Measurements from ENCODE around the gene LMBR1.

LMBR1 gene

DNA sequence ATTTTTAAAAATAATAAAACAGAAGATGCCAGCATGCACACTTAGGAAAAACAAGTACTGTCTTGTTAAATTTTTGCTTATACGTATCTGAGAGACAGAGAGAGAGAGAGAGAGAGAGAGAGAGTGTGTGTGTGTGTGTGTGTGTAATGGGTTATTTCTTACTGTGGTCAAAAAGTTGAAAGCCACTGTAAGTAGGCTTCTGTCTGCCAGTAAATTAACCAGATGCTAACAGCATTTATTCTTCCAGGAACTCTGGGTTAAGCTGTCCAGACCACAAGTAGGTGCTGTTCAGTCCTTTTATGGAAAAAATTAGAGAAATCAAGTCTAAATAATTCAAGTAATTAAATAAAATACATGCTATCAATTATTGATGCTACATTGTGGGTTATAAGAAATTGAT lies 212.7 kb downstream of the LMBR1 start:
- no peak for DNase-seq

DNA sequence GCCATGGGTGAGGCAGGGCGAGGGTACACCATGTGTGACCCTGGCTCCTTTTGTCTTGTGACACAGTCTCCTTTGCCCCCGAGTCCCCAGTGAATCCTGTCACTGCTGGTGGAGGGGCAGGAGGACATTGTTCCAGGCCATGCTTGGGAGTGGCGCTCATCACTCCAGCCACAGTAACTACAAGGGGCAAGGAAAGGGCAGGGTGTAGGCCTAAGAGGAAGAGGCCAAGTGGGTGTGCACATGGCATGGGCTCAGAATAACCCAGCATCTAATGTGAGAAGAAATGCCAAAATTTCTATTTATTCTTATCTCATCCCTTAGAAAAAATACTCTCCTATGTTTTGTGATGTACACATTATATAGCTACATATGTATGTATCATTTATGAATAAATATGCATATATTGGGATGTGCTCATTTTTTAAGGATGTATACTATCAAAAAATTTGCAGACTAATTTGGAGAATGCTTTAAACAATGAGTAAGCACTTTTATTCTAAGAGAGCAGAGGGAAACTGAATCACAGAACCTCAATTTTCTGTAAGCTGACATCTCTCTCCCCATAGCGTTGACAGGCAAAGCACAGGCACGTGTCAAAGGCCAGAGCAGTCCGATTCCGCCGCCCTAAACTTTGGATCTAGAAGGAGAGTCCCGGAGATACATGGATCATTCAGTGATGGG lies 215.5 kb downstream of the LMBR1 start:
- no peak for DNase-seq

DNA sequence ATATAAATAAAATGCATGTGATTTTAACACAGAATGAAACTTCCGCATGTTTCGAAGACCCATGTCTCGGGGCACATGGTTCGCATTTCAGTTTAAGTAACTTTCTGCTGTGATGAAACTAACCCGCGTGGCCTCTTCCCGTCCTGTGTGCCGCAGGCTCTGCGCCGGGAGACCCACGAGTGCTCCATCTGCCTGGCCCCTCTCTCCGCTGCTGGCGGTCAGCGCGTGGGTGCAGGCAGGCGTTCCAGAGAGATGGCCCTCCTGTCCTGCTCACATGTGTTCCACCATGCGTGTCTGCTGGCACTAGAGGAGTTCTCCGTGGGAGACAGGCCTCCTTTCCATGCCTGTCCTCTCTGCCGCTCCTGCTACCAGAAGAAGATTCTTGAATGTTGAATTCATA lies 216.7 kb downstream of the LMBR1 start:
- no peak for DNase-seq

DNA sequence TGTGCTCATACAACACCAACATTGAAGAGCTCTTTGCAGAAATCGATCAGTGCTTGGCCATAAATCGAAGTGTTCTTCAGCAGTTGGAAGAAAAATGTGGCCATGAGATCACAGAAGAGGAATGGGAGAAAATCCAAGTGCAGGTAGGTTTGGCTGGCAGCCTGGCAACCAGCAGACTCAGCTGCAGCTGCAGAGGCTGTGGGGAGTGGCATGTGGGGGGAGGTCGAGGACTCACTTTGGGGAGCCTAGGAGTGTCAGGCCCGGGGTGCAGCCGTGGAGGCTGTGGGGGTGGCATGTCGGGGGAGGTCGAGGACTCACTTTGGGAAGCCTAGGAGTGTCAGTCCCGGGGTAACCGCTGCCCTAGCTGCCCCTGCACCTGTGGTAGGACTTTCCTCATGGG lies 217.3 kb downstream of the LMBR1 start:
- DNase-seq: no peak

DNA sequence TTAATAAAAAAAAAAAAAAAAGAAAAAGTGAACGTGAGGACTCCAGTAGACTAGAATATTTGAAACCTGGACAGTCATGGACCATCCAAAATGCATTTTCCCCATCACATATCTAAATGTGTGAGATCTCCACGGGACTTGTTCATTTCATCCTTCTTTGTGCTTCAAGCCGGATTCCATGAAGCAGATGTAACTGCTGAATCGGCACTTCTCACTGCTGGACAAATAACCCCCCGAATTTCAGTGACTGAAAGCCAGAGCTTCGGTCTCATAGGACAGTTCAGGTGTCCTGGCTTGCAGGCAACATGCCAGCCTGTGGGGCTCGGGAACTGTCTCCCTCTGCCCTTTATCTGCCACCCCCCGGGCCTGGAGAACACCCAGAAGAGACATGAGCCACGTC lies 219.1 kb downstream of the LMBR1 start:
- DNase-seq: no peak

DNA sequence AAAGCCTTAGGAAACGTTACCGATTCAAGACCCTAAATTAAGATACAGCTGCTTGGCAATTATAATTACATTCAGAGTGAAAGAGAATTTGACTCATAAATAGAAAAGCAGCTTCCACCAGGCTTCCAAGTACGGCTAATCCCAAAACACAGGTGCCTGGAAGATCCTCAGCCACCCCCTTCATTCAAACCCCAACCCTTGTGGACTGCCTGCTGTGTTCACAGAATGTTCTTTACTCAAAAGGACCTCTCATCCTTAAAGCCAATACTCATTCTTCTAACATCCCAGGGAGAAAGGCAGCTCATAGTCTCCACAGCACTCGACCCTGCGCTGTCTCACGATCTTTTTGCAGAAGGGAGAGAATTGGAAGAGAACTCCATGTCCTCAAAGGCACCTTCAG lies 219.5 kb downstream of the LMBR1 start:
- no peak for DNase-seq

DNA sequence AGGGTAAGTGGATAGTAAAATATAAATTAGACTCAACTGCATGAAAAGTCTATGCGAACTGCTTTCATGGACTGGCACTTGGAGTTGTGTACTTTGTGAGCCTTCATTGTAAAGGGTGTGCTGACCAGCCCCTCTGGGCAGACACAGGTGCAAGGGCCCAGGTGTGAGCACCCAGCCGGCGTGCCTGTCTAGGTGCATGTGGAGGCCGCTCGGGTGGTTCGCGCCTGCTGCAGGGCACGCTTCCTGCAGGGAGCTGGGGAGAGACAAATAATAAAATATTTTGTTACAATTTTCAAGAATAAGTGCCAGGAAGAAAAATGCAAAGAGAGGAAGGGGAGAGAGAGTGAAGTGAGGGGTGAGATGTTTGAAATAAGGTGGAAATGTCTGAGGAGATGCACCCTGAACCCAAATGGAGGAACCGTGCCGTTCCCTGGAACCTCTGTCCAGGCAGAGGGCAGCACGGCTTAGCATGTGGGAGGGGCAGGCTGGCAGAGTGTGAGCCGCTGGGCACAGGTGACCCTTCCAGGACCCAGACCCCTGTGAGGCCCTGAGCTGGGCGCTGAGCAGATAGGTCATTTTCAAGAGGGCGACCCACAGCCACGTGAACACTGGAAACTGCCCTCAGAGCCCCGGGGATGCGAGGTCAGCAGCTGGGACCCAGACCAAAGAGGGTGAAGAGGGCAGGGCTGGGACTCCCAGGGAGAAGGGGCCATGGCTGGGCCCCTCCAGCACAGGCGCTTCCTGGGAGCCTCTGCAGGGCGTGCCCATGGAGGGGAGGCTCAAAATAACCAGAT lies 223.8 kb downstream of the LMBR1 start:
- DNase-seq: no peak

DNA sequence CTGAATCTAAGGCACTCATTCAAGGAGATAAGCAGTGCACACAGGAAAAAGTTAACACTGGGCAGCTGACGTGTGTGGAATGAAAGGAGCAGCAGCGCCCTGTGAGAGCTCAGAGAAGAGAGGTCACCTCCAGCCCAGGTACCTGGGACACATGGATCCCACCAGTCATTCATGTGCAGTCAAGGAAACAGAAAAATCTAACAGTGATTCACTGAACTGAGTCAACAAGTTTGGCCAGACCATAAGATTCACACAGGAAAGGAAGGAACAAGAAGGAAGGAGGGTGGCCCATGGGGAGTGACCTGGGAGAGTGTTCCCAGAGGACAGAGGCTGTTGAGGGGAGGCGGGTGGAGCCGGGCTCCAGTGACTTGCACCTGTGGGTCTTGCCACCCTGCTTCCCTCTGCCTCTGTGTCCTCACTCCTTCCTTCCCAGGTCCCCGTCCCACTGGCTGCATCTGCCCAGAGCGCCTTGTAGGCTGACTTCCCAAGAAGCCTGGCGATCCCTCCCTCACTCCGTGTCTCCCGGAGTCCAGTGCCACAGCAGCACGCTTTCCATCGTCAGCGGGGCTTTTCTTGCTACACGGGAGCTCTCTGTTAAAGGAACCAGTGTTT lies 224.7 kb downstream of the LMBR1 start:
- DNase-seq: no peak

DNA sequence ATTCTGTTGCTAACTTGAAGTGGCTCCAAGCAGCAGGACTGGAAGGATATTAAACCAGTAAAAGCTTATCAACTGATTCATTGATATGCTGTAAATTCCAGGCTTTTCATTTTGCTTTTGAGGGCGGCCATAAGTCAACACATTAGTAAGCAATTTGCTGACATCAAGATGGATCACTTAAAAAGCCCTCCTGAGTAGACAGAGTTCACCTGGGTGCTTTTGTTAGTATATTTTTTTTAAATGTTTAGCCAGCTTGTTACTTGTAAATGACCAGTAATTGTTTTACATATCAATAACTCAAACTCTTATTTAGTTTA lies 225.9 kb downstream of the LMBR1 start:
- no peak for DNase-seq

DNA sequence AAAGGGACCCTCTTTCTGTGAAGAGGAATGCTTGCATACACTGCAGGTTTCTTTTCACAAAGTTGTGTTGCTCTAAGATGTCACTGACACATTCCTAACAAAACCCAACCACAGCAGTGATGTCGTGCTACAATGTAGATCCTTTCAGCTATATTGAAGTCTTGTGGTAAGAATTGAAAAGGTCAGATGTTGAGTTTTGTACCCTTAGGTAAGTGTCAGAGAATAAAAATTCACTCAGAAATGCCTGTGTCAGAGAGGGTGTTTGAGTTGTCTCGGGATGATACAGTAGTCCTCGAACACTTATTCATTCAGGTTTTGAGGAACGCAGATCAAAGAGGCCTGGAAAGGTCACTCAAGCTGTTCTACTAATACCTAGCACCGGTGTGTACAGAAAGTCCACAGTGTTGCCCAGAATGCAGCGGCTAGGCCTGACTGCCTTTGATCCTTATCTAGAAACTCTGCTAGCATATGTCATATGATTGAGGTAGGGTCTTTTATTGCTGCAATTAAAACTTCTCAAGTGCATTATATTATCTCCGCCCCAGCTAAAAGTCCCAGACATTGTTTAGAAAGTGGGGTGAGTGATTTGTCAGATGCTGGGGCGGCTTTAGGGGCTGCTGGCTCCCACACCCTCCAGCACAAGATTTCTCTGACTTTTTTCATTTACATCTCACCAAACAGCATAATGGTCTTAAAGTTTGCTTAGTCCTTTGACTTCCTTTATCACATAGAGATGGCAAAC lies 226.4 kb downstream of the LMBR1 start:
- DNase-seq: no peak

DNA sequence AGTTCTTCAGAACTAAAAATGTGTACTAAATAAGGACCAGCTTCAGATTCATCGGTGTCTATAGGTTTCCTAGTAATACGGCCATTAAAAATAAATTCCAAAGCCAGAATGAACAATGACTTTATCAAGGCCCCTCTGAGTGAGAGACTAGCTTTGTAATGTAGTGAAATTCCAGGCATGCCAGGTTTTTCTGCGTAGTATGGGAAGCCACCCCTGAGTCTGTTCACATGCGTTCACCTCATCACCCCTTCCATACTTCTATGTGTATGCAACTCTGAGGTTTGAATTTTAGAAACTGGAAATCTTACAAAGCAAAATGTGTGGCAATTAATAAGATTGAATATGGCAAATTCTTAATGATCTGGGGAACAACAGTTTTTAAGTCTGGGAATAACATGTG lies 227.9 kb downstream of the LMBR1 start:
- no peak for DNase-seq

DNA sequence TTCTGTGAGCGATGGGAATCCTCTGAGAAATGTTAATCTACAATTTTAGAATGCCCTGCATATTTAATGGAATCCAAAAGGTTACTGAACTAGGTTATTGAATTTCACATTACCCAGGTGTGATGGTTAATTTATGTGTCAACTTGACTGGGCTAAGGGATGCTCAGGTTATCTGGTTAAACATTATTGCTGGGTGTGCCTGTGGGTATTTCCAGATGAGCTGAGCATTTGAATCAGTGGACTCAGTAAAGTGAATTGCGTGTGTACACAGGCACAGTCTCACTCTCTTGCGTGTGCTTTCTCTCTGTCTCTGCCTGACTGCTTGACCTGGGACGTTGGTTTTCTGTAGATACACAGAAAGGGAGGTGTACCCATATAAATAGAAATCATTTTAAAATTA lies 230.7 kb downstream of the LMBR1 start:
- no peak for DNase-seq

DNA sequence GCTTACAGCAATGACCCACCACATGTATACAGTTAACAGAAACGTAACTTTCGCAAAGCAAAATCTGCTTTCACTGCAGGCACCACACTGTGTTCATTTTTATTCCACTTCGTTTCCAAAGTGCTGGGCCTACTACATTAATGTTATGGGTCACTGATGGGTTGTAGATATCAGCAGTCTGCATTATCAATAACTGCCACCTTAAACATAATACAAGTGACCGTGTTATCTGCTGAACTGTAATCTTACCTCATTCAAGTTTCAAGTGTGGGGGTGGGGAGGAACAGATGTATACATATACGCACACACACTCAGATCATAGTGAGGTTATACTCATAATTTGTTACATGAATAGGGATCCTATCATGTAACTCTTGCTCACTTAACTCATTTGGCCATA lies 231.3 kb downstream of the LMBR1 start:
- no peak for DNase-seq

DNA sequence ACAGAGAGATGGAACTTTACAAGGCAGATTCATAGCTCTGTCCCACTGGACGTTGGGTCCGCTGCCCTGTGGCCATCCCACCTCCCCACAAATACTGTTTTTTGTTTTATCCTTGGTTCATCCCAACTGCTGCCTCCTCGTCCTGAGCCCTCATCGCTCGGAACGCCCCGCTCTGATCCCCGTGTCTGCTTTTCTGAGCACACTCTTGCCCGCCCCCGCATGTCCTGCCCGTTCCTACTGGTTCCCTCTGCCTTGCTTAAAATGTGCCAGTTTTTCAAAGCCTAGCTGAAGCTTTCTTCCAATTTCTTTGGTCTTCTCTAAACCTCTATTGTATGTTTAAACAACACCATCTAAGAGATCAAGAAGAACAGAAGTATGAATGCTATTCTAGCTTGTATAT lies 233.0 kb downstream of the LMBR1 start:
- DNase-seq: no peak

DNA sequence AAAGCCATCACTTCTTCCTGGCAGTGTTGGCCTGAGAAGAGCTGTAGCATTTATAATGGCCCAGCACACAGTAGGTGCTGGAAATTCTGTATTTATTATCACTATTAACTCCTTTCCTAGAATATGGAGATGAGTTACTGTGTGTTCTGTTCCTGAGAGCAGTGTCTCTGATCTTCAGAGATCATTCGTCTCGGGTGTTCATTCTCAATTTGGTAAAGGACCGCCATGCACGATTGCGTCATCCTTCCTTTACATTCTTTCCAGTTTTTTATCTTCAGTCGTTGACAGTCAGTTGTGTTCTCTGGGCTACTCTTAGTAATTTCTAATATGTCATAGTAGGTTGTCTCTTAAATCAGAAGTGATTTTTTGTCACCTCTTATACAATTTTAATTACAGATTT lies 233.8 kb downstream of the LMBR1 start:
- DNase-seq: no peak

DNA sequence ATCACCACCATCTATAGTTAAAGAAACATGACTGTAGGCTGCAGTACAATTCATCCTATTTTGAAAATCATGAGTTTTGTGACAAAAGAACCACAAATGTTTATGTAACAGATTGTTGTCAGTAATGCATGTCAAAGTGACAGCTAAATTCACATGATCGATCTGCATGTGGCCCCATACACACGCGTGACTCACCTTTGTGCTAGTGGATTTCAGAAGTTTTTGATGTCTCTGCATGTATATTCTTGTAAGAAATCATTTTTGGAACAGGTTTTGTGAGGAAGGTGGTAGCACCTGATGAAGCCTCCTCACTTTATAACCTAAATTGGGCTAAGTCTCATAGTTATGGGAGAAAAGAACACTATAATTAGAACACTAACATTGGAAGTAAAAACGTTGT lies 235.3 kb downstream of the LMBR1 start:
- no peak for DNase-seq

DNA sequence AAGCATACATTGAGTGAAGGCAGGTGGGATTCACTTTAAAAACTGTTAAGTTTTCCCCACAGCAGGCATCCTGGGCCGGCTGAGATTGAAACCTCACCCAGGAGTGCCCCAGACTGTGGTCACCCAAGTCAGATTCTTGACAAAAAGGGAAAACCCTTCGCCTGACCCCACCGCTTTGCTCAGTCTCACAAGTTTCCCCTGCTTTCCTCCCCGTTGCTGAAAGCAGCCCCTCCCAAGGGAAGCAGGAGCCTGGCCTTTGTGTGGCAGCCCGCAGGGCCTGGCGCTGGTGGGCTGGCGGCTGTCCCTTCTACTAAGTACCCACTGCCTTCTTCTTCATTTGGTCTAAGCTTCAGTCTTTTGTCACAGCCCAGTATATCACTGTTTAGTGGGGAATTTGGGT lies 236.4 kb downstream of the LMBR1 start:
- DNase-seq: no peak

DNA sequence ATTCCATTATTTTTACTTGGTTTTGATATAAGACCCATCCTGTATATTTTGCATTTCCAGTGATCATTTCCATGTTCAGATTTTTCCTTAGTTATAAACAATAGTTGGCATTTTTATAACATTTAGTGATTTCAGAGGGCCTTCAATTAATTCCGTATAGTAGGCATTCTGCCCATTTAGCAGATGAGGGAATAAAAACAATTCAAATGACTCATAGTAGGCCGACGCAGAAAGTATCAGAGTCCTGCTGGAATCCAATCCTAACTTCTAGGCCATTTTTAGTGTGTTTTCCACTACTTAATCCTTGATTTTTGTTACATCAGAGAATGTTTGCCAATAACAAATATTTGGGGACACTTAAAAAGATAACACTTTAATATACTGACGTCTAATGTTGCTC lies 237.0 kb downstream of the LMBR1 start:
- no peak for DNase-seq

DNA sequence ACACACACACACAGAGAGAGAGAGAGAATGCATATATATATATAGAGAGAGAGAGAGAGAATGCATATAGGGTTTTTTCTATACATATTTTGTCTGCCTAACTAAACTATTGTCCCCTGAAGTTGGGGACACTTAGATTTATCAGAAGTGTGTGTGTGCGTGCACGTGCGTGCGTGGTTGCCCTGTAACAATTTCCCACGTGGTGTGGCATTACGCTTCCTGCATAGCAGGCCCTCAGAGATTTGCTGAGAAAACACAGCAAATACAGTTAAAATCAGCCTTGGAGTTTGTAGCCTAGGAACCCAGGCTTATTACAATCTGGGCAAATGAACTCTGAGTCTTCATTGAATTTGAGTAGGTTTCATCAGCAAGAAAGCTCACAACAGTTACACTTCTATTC lies 237.7 kb downstream of the LMBR1 start:
- no peak for DNase-seq

DNA sequence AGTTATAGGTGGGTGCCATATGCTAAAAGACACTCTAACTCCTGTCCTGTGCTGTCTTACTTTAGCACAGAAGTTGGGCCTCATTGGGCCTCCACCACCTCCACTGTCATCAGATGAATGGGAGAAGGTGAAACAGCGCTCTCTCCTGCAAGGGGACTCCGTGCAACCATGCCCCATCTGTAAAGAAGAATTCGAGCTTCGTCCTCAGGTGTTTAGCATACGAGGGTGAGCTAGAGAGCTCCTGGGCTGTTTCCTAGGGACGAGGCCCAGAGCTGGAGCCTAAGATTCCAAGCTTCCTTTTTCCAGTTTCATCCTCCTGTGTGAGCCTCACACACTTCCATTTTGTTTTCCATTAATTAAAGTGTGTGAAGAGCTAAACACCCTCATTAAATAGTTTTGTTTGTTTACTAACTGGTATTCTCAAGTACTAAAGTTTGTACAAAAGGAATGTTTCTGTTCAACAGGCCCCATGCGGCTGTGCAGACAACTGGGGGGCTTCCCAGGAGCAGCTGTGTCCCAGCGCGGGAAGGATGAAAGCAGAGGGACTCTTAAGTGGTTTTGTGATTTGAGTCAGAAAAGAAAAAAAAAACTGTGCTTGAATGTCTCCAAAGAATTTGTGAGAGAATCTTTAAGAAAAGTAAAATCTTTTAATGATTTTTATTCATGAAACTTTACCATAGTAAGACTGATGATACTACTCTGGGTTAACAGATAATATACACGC lies 238.3 kb downstream of the LMBR1 start:
- DNase-seq: no peak

DNA sequence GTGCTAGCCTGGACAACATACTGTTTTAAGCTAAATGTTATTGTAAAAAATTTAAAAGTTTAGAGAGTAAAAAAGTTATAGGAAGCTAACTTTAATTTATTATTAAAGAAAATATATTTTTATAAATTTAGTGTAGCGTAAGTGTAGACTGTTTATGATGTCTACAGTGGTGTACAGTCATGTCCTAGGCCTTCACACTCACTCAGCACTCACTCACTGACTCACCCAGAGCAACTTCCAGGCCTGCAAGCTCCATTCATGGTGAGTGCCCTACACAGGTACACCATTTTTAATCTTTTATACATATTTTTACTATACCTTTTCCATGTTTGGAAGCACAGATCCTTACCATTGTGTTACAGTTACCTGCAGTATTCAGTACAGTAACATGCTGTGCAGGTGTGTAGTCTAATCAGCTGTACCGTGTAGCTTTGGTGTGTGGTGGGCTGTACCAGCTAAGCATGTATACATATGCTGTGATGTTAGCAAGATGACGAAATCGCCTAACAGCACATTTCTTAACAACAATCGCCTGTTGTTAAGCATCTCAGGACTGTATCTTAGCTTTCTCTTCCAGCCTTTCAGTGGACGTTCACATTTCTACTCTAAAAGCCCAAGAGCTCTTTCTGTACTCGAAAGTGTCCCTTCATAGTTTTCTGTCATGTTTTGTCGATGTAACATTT lies 240.0 kb downstream of the LMBR1 start:
- no peak for DNase-seq

DNA sequence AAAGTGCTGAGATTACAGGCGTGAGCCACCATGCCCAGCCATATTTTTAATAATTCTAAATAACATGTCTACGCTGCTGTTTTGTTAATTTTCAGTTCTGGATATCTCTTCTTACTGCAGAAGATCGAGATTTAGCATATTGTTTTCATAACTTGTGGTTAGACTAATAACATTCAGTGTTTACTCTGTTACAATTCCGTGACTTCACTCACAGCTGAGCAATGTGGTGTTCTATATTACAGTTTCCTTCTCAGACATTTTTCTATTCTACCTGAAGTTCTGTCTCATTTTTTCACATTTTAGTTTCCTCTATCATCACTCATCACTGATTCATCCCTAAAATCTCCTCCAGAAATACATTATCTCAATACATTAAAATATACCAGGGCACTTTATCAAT lies 241.5 kb downstream of the LMBR1 start:
- DNase-seq: no peak

DNA sequence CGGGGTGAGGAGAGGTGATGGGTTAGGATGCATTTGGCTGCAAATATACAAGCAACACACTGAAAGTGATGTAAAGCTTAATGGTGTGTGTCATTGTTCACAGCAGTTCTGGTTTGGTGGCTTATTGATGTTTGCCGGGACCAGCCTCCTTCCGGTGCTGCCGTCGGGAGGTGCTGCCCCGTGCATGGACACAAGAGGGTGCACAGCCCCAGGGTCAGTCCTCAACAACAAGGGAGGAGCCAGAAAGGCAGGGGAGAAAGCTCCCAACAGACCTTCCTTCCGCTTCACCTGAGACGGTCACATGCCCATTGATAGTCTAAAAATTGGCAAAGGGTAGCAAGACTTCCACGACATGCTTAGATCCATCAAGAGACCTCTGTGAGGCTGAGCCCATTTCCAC lies 242.9 kb downstream of the LMBR1 start:
- no peak for DNase-seq

Data from NCI-H1105 treated with DMSO at 0.1 percent for 48 hours (cell line).